ENCODE results near the gene HLA-DRB1. TPM values are rescaled to one million over a fixed set of nuclear protein-coding genes. Genes with fewer than 3 reads are reported as not detected.
"Not testable (repeated sequence)": the region's sequence is repeated elsewhere in the genome, so short reads cannot be mapped to it uniquely, and the experiment has no call there.

Gene HLA-DRB1
- total RNA-seq, 2 donors from 2014 or later = 24.0 to 37.6 TPM

- Histone ChIP-seq H3K9me3 (no peaks in the 10 kb centered on the region), H3K27ac (no peak overlapping the region), H3K36me3 (no peaks in the 10 kb centered on the region), H3K4me3 (no peak overlapping the region), H3K4me1 (no peaks in the 10 kb centered on the region), H3K27me3 (no peaks in the 10 kb centered on the region)
- TF ChIP-seq, protein P1, sequence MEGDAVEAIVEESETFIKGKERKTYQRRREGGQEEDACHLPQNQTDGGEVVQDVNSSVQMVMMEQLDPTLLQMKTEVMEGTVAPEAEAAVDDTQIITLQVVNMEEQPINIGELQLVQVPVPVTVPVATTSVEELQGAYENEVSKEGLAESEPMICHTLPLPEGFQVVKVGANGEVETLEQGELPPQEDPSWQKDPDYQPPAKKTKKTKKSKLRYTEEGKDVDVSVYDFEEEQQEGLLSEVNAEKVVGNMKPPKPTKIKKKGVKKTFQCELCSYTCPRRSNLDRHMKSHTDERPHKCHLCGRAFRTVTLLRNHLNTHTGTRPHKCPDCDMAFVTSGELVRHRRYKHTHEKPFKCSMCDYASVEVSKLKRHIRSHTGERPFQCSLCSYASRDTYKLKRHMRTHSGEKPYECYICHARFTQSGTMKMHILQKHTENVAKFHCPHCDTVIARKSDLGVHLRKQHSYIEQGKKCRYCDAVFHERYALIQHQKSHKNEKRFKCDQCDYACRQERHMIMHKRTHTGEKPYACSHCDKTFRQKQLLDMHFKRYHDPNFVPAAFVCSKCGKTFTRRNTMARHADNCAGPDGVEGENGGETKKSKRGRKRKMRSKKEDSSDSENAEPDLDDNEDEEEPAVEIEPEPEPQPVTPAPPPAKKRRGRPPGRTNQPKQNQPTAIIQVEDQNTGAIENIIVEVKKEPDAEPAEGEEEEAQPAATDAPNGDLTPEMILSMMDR (IDR thresholded peaks at IDR 0.05) = no peak
- DNase-seq (ENCODE audit: low spot score) = no peak
Observed at GRCh38 chr6:32597024-32597423, 7.4 kb upstream of the HLA-DRB1 start.

DNA sequence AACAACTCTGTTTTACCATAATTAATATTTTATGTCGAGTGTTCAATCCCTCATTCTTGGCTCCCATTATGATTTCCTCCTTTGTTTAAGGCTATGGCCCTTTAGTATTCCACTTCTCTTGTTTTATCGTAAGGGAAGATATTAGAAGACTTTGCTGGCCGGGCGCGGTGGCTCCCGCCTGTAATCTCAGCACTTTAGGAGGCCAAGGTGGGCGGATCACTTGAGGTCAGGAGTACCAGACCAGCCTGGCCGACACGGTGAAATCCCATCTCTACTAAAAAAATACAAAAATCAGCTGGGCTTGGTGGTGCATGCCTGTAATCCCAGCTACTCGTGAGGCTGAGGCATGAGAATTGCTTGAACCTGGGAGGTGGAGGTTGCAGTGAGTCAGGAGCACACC is 1.1 kb upstream of the HLA-DRB1 start:
- not testable (repeated sequence) for H3K27ac ChIP-seq; H3K4me3 ChIP-seq; H3K4me1 ChIP-seq; H3K36me3 ChIP-seq; DNase-seq (ENCODE audit: low spot score); H3K27me3 ChIP-seq; H3K9me3 ChIP-seq

DNA sequence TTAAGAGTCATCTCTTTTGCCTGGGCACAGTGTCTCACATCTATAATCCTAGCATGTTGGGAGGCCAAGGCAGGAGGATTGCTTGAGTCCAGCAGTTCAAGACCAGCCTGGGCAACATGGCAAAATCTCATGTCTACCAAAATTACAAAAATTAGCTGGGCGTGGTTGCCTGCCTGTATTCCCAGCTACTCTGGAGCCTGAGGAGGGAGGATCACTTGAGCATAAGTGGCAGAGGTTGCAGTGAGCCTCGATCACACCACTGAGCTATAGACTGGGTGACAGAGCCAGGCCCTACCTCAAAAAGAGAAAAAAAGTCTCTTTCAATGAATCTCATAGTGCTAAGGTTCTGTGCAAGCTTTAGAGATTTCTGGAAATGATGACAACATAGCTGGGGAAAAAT is 1.5 kb downstream of the HLA-DRB1 start:
- no peak for DNase-seq (ENCODE audit: low spot score)
- H3K36me3 ChIP-seq = no peaks in the 10 kb centered on the region
- no peaks in the 10 kb centered on the region for H3K4me1 ChIP-seq
- no peaks in the 10 kb centered on the region for H3K27me3 ChIP-seq
- no peaks in the 10 kb centered on the region for H3K9me3 ChIP-seq
- TF ChIP-seq, protein P1 (IDR thresholded peaks at IDR 0.05) = no peak
- no peak overlapping the region for H3K27ac ChIP-seq
- H3K4me3 ChIP-seq = peak overlapping the region in 1 of 2 donors; percentile 3

GRCh38 chr6:32583527-32583898 is 6.1 kb downstream of the HLA-DRB1 start:
- TF ChIP-seq, protein P1 (IDR thresholded peaks at IDR 0.05) = no peak
- Histone ChIP-seq H3K4me3 (peak overlapping the region in 1 of 2 donors; percentile 37), H3K27me3 (no peaks in the 10 kb centered on the region), H3K36me3 (no peaks in the 10 kb centered on the region), H3K27ac (no peak overlapping the region), H3K9me3 (no peaks in the 10 kb centered on the region), H3K4me1 (no peaks in the 10 kb centered on the region)
- DNase-seq (ENCODE audit: low spot score) = no peak

DNA sequence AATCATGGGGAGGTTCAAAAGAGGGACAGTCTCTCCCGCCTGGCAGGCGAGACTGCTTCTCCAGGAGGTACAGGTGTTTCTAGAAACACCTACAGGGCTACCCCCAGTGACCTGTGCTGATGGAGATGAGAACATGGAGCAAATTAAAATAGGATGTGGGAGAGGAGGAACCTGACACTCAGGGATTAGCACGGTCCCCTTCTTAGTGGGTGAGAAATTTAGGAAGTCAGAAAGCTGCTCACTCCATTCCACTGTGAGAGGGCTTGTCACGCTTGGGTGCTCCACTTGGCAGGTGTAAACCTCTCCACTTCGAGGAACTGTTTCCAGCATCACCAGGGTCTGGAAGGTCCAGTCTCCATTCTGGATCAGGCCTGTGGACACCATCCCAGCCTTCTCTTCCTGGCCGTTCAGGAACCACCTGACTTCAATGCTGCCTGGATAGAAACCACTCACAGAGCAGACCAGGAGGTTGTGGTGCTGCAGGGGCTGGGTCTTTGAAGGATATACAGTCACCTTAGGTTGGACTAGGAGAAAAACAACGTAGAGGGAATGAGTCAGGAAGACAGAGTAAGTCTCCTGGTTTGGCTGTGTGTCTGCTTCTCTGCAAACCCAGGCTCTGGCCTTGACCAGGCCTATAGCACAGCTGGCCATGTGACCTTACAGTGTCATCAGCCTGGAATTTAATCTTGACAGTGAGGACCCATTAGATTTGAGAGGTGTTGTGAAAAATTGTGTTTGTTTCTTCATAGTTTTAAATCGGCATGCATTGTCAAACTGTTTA is 8.1 kb downstream of the HLA-DRB1 start:
- DNase-seq (ENCODE audit: low spot score) = no peak
- TF ChIP-seq, protein P1 (IDR thresholded peaks at IDR 0.05) = no peak
- Histone ChIP-seq H3K27me3 (no peaks in the 10 kb centered on the region), H3K36me3 (no peaks in the 10 kb centered on the region), H3K27ac (no peak overlapping the region), H3K4me3 (no peak overlapping the region), H3K9me3 (no peaks in the 10 kb centered on the region), H3K4me1 (no peaks in the 10 kb centered on the region)

DNA sequence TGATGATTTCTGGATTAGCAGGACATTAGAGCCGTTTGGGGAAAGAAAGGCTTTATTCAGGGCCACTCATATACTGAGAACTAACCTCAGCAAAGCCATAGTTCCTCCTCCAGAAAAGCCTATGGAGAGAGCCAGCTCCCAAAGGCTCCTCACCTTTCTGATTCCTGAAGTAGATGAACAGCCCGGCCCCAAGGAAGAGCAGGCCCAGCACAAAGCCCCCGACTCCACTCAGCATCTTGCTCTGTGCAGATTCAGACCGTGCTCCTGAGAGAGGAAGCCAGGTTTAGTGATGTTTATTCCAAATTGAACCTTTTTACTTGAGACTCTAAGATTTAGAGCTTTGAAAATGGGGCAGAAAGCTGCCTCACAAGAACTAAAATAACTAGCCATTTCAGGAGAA is 9.1 kb downstream of the HLA-DRB1 start:
- no peak overlapping the region for H3K27ac ChIP-seq
- TF ChIP-seq, protein P1 (IDR thresholded peaks at IDR 0.05) = no peak
- H3K4me3 ChIP-seq = no peak overlapping the region
- no peaks in the 10 kb centered on the region for H3K36me3 ChIP-seq
- no peaks in the 10 kb centered on the region for H3K4me1 ChIP-seq
- DNase-seq (ENCODE audit: low spot score) = no peak
- H3K27me3 ChIP-seq = no peaks in the 10 kb centered on the region
- H3K9me3 ChIP-seq = no peaks in the 10 kb centered on the region
